Choroid plexus epithelial cell (primary cell): Measurements from ENCODE around the gene EML2.

ENCODE experiments used
- DNase-seq: peaks from one replicate; pipeline ENCODE4 v3.0.0-alpha.2; 2010; ENCODE audit warnings: low read depth
- H3K4me3 ChIP-seq: 2 replicates; pipeline ENCODE4 v1.5.1; 2011; ENCODE audit warnings: low read depth, mild to moderate bottlenecking, control low read depth, low read length, moderate library complexity
- TF ChIP-seq, protein P1 (sequence below): conservative IDR thresholded peaks from 2 replicates; pipeline ENCODE4 v1.5.1; 2011; ENCODE audit warnings: low read depth, mild to moderate bottlenecking, control low read depth, inconsistent platforms, low read length, moderate library complexity

Gene EML2

DNA sequence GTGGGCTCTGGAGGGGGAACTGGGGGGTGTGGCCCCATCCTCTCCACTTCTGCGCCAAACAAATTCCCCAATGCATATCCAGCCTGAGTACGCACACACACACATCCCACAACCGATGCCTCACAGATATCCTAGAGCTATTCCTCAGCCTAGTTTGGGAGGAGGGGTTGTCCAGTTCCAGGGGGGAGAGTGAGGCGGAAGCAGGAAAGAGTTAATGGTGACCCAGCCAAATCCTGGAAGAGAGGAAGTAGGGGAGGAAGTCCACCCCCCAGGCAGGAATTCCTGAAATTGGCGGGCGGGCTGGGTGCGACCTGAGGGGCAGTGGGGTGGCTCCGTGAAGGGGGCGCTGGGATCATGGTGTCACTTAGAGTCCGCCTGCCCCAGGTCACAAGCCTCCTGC lies 38.1 kb downstream of the EML2 start:
- H3K4me3 ChIP-seq = no peak overlapping the region
- DNase-seq = no peak
- TF ChIP-seq, protein P1, sequence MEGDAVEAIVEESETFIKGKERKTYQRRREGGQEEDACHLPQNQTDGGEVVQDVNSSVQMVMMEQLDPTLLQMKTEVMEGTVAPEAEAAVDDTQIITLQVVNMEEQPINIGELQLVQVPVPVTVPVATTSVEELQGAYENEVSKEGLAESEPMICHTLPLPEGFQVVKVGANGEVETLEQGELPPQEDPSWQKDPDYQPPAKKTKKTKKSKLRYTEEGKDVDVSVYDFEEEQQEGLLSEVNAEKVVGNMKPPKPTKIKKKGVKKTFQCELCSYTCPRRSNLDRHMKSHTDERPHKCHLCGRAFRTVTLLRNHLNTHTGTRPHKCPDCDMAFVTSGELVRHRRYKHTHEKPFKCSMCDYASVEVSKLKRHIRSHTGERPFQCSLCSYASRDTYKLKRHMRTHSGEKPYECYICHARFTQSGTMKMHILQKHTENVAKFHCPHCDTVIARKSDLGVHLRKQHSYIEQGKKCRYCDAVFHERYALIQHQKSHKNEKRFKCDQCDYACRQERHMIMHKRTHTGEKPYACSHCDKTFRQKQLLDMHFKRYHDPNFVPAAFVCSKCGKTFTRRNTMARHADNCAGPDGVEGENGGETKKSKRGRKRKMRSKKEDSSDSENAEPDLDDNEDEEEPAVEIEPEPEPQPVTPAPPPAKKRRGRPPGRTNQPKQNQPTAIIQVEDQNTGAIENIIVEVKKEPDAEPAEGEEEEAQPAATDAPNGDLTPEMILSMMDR = no peak

DNA sequence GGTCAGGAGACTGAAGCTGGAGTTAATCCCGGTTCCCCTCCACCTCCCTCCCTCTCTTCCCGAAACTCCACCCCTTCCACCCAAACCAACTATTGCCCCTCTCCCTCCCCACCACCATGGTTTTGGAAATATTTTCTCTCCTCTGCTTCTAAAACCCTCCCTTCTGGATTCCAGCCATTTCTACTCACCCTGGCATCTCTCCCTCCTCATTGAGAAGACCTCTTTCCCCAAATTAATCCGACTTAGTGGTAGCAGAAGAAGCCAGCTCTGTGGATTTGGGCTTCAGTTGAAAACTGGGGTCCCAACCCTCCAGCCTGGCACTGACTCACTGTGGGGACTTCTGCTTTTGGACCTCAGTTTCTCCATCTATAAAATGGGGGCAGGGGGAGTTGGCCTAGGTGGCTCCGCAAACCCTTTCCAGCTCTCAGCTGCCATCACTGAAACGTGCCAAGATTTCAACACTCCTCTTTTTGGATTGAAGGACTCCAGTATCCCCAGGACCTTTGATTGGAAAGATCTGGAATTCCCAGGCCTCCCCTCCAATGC lies 38.8 kb downstream of the EML2 start:
- TF ChIP-seq, protein P1 = no peak
- H3K4me3 ChIP-seq = no peak overlapping the region
- DNase-seq = no peak

DNA sequence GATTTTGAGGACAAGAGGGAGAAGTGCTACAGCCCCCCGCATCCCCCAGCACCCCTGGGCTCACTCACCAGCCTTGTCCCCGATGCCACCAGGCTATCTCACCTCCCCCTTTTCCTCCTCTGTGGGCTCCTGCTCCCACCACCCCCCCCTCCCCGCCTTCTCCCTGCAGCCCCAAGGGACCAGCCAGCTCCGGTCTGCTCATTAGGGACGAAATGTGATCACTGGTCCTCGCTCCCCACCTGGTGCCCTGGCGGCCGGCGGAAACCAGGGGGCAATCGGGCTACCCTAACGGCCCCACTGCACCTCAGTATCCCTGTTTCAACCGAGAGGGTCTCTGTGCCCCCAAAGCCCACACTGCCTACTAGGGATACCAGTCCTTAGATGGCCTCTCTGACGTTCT lies 39.9 kb downstream of the EML2 start:
- TF ChIP-seq, protein P1 = no peak
- no peak for DNase-seq
- no peak overlapping the region for H3K4me3 ChIP-seq

DNA sequence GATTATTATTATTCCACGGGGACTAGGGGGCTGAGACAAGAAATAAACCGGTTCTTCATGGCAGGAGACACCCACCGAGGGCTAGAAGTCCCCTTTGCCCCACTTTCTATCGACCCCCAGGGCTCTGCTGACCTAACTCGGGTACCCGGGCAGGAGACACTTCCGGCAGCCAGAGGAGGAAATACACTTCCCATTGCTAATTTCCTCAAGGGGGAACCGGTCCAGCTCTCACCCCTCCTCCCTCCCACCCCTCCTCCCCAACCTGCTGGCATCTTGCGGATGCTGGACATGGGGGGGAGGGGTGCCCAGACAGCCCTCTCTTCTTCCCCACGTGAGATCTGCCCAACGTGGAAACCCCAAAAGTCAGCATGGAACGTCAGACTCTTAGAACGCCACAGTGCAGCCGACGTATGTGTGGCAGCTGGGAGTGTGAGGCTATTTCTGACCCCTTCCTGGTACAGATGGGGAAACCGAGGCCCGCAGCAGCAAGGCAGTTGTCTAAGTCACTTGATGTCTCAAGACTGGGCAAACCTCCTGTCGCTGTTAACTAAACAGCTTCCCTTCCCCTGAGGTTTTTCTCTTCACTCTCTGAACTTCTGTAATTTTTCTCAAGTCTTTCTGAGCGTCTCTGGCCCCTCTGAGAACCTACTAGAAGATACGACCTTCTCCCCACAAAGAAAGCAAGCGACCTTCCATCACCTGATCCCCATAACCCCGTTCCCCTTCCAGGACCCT lies 40.8 kb downstream of the EML2 start:
- TF ChIP-seq, protein P1 = no peak
- peak; percentile 6 for DNase-seq
- H3K4me3 ChIP-seq = peak overlapping the region; percentile 33

DNA sequence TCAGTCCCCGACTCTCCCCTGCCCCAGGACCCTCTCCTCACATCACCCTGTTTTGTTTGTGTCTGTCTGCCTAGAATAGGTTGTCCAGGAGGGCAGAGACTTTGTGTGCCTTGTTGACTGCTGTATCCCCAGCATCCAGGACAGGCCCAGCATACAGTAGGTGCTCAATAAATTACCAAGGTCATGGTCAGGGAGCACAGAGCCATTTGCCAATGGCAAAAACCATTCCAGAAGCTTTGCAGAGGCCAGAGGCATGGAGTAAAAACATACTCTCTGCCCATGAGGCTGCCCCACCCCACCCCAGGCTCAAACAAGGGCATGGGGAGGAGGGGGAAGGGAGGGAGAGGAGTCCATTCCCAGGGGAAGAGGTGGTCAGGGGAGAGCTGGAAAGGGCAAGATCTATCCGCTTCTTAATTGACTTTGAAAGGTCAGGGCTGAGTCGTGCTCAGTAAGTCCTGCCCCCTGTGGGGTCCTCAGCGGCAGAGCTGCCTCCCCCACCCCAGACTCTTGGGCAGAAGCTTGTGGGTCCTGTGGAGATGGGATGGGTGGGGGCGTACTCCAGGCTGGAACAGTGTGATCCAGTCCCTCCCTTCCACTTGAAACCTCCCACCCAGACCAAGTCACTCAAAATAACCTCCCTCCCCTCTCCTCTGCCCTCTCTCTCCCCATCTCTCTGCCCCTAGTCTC lies 41.6 kb downstream of the EML2 start:
- DNase-seq = no peak
- no peak overlapping the region for H3K4me3 ChIP-seq
- TF ChIP-seq, protein P1 = no peak

DNA sequence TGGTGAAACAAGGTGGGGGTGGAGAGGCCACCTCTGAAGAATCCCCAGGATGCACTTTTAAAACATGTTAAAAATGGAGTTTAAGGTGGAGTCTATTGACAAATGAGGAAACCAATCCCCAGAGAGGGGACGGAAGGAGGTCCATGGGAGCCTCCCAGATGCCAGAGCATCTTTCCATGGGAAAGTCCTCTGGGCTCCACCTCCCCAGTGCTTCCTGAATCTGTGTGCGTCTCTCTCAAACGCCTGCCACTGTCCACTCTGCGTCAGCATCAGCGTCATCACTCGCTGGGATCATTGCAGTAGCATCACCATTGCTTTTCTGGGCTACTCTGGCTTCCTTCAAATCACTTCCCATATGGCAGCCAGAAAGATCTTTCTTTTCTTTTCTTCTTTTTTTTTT lies 43.4 kb downstream of the EML2 start:
- TF ChIP-seq, protein P1 = no peak
- H3K4me3 ChIP-seq = no peak overlapping the region
- no peak for DNase-seq
